Inflammatory macrophage (primary cell): ENCODE measurements around the gene IPO8.
"Not testable (repeated sequence)": the region's sequence is repeated elsewhere in the genome, so short reads cannot be mapped to it uniquely, and the experiment has no call there.

Source experiments
- DNase-seq, 2 donors: peaks; one replicate each; pipeline ENCODE4 v3.0.0-alpha.2; 2020 to 2022

IPO8 gene

DNA sequence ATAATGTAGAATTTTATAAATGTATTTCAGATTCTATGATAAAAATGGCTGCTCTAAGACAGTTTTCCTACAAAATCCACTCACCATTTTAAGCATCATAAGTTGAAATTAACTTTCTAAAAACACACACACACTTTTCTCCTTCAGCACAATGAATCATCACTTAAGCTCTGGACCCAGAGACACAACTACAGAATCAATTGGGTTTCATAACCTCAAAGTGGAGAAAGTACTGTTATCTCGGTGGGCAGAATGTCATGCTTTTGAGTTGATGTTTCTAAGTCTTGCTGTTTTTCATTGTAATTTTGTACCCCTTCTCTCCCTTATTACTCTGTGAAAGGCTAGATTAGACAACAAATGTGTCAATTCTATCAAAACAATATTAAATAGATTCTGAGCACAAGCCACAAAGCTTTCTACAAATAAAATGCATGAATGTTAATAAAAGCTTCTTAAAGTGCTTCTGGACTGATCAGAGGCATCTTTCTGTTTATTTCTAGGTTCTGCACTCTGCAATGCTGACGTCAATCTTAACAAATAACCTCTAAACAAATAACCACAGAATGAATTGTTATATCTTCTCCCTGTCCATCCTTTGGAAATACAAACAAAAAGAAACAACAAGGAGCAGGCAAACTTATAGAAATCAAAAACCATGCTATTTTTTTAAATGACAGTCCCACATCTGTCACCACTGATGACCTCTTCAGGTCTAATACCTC lies 8.2 kb downstream of the IPO8 start:
- DNase-seq, result no peak

DNA sequence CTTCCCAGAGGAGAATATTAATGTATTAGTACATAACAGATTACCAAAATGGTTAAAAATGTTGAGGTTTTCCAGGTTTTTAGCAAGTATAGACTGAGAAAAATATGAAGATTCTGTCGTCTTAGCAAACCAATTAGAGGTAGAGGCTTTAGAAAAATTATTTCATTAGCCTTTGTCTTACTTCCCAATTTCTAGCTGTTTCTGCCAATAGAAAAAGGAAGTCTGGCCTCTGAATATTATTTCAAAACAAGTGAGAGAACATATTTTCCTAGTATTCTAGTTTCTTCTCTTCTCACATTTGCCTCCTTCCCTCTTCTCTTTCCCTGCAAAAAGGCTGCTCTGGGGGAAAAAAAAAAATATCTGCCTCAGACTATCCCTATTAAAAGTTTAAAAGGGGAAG lies 16.4 kb downstream of the IPO8 start:
- DNase-seq, result peak; percentile 26 to 76

DNA sequence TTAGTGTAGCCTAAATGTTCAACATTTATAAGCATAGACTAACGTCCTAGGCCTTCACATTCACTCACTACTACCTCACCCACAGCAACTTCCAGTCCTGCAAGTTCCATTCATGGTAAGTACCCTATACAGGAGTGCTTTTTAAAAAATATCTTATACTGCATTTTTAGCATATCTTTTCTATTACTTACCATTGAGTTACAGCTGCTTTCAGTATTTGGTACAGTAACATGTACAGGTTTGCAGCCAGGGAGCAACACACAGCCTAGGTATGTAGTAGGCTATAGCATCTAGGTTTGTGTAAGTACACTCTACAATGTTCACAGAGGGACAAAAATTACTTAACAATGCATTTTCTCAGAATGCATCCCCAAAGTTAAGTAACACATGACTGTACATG lies 17.4 kb downstream of the IPO8 start:
- DNase-seq, result no peak

DNA sequence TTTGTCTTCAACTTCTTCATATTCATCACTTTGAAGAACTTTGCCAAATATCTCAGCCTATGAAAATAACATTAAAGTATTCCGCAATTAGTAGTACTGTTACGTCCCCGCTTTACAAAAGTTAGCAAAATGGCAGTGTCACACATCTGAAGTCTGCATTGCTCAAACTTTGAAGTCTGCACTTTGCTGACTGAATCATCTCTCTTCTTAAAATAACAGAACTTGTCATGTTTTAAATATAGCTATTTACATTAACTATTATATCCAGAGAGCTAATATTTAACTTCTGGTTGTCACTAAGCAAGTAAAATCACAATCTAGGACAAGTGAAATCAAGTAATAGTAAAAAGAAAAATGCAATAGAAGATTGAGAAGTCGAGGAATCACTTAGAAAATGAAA lies 34.5 kb downstream of the IPO8 start:
- DNase-seq, result no peak

DNA sequence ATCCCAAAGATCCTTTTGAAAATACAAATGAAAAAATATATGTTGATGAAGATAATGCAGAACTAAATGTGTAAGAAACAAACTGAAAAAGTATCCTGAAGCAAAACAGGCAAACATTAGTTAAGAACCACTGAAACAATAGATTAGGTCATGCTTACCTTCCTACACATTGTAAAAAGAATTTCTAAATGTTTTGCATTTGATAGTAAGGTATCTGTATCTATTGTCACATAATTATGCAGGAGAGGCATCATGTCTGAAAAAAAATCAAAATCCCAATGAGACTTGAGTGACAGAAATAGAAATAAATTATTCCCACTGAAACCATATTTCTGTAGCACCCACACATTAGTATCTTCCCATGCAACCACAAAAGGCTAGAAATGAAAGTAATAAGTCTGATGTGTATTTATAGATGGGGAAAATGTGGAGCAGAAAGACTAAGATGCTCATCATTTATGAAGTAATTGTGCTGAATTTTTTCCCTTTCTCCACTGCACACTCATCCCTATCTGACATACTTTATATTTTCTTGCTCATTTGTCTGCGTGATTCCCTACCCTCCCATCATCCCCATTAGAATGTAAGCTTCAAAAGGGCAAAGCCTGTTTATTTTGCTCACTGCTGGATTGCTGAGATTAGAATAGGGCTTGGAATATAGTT lies 43.5 kb downstream of the IPO8 start:
- no peak for DNase-seq

DNA sequence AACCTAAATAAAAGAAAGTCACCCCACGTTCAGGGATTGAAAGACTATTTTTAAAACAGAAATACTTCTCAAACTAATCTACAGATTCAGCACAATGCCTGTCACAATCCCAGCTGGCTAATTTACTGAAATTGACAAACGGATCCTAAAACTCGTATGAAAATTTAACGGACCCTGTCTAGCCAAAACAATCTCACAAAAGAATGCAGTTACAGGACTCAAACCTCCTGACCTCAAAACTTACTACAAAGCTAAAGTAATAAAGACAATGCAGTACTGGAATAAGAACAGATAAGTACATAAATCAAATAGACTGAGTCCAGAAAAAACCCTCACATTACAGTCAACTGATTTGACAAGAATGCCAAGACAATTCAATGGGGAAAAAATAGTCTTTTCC lies 48.8 kb downstream of the IPO8 start:
- DNase-seq, result no peak

DNA sequence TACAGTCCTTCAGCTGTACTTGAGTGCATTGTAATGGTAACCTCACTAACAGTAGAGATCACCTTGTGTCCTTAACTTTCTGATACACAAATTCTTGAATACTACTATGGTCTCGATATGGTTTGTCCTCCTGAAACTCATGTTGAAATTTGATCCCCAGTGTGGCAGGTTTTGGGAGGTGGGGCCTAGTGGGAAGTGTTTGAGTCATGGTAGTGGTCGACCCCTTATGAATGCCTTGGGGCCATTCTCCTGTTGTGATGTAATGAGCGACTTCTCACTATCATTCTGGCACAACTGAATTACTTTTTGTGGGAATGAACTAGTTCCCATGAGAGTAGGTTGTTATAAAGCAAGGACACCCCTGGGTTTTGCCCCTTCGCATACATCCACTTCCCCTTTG lies 52.3 kb downstream of the IPO8 start:
- no peak for DNase-seq

DNA sequence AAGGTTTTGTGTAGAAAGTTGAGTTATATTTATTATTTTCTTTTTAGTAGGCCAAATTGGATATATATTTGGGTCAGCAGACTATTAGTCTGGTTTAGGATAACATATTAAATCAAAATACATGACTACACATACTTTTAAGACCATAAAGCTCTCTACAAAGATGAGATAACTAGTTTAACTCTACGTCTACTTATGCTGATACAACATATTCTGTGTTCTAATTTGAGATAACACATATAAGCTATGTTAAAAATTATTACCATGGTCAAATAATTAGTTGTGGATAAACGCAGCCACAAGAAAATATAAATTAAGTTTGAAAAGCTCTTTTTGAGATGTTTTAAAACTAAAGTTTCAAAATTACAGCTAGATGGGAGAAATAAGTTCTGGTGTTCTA lies 55.3 kb downstream of the IPO8 start:
- no peak for DNase-seq

DNA sequence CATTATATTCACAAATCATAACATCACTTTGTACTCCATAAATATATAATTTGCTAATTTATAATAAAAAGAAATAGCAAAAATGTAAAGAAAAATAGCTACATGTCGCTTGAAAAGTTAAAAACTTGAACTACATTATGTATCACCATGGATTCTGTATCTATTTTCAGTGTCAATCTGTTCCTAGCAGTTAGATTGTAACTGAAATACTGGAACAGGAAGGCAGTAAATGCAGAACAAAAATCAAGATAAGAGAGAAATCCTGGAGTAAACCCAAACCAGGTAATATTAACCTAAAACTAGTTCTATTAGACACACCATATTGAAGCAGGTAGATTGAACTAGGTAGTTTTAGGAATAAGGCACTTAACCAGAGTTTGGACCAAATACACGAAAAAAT lies 60.3 kb downstream of the IPO8 start:
- no peak for DNase-seq

DNA sequence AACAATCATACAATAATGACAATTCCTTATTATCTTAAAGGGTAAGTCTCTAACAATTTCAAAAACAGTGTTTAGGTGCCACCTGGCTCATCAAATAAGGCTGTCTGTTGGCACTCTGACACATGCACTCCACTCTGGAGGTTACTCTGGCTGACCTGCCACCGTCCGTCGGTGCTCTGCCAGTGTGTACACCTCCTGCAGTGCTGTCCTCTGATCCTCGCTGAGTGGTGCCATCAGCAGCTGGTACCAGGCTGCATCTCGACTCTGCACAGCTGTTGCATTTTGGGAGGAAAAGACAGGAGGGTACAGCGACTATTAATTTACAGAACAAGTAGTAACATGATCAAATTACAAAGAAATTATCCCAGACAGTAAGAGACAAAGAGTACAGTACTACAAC lies 63.9 kb downstream of the IPO8 start:
- DNase-seq, result no peak

DNA sequence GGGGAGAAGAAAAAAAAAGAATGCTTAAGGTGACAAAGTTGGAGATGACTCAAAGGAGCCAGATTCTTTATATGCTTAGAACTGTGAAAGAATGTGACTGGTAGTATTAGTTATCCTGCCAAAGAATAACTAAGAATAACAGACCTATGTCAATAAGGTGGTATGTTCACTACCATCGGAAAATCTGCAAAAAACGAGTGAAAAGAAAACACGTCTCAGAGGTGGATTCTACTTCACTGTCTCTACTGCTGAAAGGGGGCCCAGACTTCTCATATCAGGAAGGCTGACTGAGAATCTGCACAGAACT lies 64.7 kb downstream of the IPO8 start:
- DNase-seq, result no peak

DNA sequence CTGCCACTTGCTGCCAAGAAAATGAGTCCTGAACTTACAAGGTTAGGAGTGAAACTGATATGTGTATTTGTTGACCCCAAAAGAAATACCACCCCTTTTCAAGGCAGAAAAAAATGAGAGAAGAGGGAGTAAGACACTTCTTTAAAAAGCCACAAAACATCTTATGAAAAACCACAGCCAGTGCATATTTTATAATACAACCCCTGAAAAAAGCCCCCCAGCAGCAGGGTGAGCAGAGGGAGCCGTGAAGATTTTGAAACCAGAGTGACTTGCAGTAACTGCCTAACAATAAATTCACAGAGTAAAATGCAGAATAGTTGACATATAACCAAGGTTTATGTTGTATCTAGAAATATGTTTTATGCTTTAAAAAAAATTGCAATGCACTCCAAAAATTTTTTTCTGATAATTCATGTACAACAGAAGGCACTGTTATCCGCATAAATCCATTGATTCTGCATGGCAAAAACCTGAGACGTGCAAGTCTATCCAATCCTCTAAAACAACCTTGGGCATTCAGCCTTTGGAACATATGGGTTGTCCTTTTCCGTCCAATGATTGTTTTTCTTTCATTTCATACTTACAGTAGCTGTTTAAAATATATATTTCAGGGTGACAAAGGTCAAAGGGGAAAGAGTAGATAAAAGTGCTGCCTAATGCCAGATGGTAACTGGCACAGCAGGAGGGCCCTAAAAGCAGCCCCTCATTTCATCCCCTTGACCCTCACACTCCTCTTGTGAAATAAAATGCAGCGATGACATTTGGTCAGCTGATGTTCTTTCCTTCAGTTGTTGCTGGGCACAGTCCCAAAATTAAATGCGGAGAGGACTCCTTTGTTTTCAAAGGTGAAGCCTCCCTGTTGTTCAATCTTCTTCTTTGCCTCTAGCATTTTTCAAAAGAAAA lies 65.3 kb downstream of the IPO8 start:
- no peak for DNase-seq

DNA sequence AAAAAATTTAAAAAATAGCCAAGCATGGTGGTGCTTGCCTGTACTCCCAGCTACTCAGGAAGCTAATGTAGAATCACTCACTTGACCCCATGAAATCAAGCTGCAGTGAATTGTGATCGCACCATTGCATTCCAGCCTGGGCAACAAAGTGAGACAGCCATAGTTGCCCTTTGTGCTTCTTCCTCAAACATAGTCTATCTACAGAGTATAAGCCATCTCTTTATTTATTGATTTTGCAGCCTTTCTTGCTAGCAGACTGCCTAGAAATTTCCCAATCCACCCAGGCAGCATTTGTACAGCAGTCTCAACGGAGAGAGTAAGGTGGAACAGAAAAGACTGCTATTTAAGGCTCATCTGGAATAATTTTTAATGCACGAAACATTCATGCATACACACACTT lies 68.8 kb downstream of the IPO8 start:
- DNase-seq, result no peak

DNA sequence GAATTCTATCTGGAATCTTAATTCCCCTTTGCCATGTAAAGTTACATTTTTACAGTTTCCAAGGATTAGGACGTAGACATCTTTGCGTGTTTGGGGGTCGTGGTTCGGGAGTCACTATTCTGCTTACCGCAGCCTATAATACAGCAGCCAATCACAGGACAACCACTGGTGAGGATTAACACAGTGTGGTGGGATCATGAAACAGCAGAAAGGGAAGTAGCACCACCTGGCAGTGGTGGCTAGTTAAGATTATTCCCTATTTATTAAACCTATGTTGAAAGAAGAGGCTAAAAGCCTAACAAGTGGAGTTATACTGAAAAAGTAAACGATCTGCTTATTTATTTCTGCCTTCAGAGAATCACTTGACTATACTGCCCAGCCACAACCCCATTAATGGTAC lies 71.7 kb downstream of the IPO8 start:
- no peak for DNase-seq

DNA sequence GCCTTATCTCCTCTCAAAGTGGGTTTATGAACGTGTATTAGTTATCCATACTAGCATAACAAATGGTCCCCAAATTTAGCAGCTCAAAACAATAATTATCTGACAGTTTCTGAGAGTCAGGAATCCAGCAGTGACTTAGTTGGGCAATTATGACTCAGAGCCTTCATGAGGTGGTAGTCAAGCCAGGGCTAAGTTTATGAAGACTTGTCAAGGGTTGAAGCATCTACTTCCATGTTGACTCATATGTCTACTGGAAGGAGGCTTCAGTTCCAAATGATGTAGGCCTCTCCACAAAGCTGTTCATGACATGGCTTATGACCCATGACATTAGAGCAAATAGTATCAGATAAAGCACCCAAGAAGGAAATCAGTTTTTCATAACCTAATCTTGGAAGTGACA lies 73.2 kb downstream of the IPO8 start:
- DNase-seq, result peak; percentile 3 to 13

DNA sequence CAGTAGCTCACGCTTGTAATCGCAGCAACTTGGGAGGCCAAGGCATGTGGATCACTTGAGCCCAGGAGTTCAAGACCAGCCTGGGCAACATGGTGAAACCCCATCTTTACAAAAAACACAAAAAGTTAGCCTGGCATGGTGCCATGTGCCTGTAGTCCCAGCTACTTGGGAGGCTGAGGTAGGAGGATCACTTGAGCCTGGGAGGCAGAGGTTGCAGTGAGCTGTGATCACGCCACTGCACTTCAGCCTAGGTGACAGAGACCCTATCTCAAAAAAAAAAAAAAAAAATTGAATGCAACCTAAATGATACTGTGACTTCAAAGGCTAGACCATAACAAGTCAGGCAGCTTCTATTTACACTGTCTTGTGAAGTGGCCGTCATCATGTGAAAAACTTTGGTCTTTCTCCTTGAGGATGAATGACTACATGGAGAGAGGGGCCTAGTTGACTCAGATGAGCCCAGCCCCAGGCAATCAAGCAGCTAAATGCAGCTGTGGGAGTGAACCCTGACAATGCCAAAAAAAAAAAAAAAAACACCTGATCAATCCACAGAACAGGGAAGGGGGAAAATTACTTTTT lies 73.9 kb downstream of the IPO8 start:
- not testable (repeated sequence) for DNase-seq

DNA sequence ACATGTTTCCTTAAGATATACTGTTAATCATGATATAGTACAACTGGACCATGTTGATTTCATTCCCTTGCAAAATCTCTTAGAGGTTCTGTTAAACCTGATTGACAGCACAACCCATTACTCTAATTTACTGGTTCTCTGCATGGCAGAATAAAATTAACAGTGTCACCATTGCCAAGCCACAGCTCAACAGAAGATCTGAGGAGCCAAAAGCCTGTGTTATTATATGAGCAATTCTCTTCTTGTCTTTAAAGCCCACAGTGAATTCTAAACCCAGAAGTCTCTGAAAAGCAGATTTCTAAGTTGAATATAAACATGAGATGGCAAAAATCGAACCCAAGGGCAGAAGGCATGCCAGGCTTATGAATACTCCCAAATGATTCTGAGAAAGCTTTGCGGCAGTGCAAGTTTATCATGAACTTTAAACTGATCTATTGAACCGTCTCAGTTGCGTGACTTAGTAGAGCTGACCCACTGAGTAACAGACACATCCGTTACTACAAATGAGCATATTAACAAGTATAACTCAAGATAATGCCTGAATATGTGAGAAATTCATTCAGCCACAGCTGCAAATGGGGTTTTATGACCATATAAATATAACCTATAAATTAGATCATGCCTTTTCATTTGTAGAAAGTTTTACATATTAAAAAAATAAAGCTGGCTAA lies 78.2 kb downstream of the IPO8 start:
- DNase-seq, result no peak

DNA sequence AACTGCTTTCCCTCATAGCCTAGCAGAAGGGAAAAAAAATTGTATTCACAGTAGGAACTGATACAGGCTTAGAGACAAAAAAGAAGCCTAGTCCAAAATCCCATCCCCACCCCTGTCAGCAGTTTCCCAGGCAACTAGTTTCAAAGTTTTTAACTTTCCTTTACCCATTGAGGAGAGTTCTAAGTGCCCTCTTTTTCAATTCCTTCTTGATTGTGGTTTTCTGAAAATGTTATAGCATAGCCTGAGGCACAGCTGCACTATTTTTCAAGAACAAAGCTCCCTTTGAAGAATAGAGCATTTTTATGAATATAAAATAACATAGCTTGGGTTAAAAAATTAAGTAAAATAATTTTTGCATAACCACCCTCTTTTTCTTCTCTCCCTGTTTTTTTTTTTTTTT lies 81.6 kb downstream of the IPO8 start:
- no peak for DNase-seq

DNA sequence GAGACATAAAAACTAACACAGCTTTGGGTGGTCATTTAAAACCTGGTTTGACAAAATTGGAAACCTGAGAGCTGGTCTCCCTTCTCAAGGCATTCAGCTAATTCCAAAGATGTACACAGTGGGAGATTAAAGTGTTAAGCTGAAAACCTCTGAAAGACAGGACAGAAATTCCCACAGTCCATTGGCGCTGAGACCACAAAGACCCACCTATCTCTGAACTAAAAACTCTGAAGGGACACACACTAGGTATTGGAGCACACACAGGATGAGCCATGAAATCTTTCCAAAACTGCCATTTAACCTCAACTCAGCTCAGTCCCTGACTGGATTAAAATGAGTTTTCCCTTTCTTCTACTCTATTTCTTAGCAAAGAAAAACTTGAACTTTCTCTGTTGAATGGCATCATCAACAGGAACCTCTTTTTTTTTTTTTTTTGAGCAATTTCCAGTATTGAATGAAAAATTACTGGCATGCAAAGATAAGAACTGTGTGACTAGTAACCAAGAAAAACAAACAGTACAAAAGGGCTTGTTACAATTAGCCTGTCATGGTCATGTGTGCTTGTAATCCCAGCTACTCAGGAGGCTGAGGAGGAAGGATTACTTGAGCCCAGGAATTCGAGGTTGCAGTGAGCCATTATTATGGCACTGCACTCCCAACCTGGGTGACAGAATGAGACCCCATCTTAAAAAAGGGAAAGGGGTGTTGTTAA lies 82.4 kb downstream of the IPO8 start:
- no peak for DNase-seq

DNA sequence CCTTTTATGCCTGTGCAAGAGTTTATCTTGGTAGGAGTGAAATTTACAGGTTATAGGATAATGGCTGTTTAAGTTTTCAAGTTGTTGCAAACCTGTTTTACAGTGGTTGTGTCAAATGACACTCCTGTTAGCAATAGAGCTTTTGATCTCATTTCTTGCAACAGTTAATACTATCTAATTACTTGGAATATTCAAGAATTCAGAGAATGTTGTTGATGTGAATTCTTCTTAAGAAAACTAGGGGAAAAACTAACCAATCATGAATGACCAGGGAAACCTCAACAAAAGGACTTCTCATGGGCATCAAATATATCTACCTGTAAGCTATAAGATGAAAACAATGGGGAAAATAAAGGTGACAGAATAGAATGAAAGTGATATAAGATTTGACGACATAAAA lies 85.0 kb downstream of the IPO8 start:
- DNase-seq, result no peak

DNA sequence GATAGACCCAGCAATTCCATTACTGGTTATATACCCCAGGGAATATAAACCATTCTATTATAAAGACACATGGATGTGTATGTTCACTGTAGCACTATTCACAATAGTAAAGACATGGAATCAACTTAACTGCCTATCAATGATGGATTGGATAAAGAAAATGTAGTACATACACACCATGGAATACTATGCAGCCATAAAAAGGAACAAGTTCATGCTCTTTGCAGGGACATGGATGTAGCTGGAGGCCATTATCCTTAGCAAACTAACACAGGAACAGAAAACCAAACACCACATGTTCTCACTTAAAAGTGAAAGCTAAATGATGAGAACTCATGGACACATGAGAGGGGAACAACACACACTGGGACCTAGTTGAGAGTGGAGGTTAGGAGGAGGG lies 85.8 kb downstream of the IPO8 start:
- not testable (repeated sequence) for DNase-seq

DNA sequence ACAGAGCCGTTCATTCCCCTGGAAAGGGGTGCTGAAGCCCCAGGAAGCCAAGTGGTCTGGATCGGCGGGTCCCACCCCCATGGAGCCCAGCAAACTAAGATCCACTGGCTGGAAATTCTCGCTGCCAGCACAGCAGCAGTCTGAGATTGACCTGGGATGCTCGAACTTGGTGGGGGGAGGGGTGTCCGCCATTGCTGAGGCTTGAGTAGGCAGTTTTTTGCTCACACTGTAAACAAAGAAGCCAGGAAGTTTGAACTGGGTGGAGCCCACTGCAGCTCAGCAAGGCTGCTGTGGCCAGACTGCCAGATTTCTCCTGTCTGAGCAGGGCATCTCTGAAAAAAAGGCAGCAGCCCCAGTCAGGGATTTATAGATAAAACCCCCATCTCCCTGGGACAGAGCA lies 91.4 kb downstream of the IPO8 start:
- not testable (repeated sequence) for DNase-seq
